Heart right ventricle (tissue), 16 donors: ENCODE measurements around the gene CSRP1. TPM values are rescaled to one million over a fixed set of nuclear protein-coding genes. Genes with fewer than 3 reads are reported as not detected.
A peak's percentile ranks its signal among the peaks of the same experiment; 100 is the strongest.

Experiments used
- ATAC-seq, 8 donors: fragments of 200-7000 bp; cut with Tn5 transposase; one replicate each; pipeline ENCODE4 v1.9.1; 2020; ENCODE audit warnings: mild to moderate bottlenecking in 8 of 8, moderate library complexity in 8 of 8, moderate number of reproducible peaks in 1 of 8
- DNase-seq, 2 donors: peaks; one replicate each; pipeline ENCODE4 v3.0.0-alpha.2; 2020
- H3K27ac ChIP-seq, 10 donors: fragments of 200-600 bp; sonication (generic) in 2 of 10; one replicate each; pipeline versions ENCODE4 v1.5.0 to v1.8.0; 2020 to 2022; ENCODE audit warnings: mild to moderate bottlenecking in 3 of 10
- H3K27me3 ChIP-seq, 7 donors: fragments of 200-600 bp; one replicate each; pipeline ENCODE4 v1.8.0; 2021 to 2022; ENCODE audit warnings: mild to moderate bottlenecking in 2 of 7
- H3K36me3 ChIP-seq, 9 donors: fragments of 200-600 bp; sonication (generic) in 1 of 9; one replicate each; pipeline versions ENCODE4 v1.5.0 to v1.8.0; 2020 to 2022; ENCODE audit warnings: mild to moderate bottlenecking in 2 of 9
- H3K4me1 ChIP-seq, 9 donors: fragments of 200-600 bp; sonication (generic) in 1 of 9; one replicate each; pipeline versions ENCODE4 v1.5.0 to v1.8.0; 2020 to 2022; ENCODE audit warnings: mild to moderate bottlenecking in 4 of 9
- H3K4me3 ChIP-seq, 10 donors: fragments of 200-600 bp; sonication (generic) in 2 of 10; one replicate each; pipeline versions ENCODE4 v1.5.0 to v1.8.0; 2020 to 2022; ENCODE audit warnings: mild to moderate bottlenecking in 7 of 10, moderate library complexity in 2 of 10
- H3K9me3 ChIP-seq, 11 donors: fragments of 200-600 bp in 10 of 11; sonication (generic) in 2 of 11; one replicate each; pipeline versions ENCODE4 v1.5.0 to v1.8.0; 2013 to 2022; ENCODE audit warnings: mild to moderate bottlenecking in 2 of 11, control low read depth in 1 of 11, moderate library complexity in 1 of 11
- WGBS, 2 donors: extraction: QIAGEN DNeasy Blood & Tissue Kit; methylation state at CpG; one replicate each; pipeline ENCODE4 v1.1.7; 2013; ENCODE audit warnings: inconsistent platforms in 1 of 2; 5-methylcytosine and 5-hydroxymethylcytosine counted together
- intact Hi-C, 10 donors: fragments of 100-400 bp; cut with DNase I; formaldehyde crosslinking; loops; one replicate each; pipeline versions ENCODE4 v1.11.1 to v1.14.2; 2022
- polyA plus RNA-seq, 2 donors: library from polyadenylated mRNA; stranded (reverse); fragments of 200-250 nt; gene quantifications; one replicate each; pipeline ENCODE4 v1.2.3, GENCODE V29; 2013
- total RNA-seq, 10 donors: library from RNA; stranded (reverse); fragmentation: NEBNext Ultra II Directional in 3 of 10; extraction: Animal tissue kit (Norgen Biotek cat#: 25700) in 3 of 10; gene quantifications; one replicate each; pipeline versions ENCODE4 v1.2.1 to v1.2.4, GENCODE V29; 2021 to 2023
- TF ChIP-seq, protein P1 (sequence below), 9 donors: fragments of 200-600 bp; sonication (generic) in 2 of 9; IDR thresholded peaks; one replicate each; pipeline versions ENCODE4 v1.5.0 to v1.8.0; 2021 to 2022; ENCODE audit warnings: antibody characterized with exemption in 9 of 9, mild to moderate bottlenecking in 5 of 9, moderate library complexity in 1 of 9
- donor health status: Arrhythmogenic right ventricular cardiomyopathy.
- donor health status: ischemic (EF 13 %, LVEDD 7.1; RV severe dilation, severe dysfunction).
- donor health status: healthy with polysubstance abuse.
- donor health status: DM: no; HTN: yes; CAD: no.
- donor health status: DM: no; HTN: no; CAD: no.
- donor health status: ischemic (EF 25% LVEDD 6.9; RV normal size, moderate dysfunction).
- donor health status: ischemic (EF 25% LVEDD 5.7; RV mildly dilated, moderate dysfunction).
- donor health status: healthy.
- donor health status: DM: yes; HTN: yes; CAD: no.
- donor health status: Ischemic cardiomyopathy.
- donor health status: ischemic (EF 35%, LVEDD 5.7; RV mildly dilated, moderate dysfunction).
- donor health status: nonischemic (EF 11% LVEDD 7.7; RV severe dilation, severe dysfunction).
- donor health status: DM: yes; HTN: yes; CAD: no.
- donor health status: PGD.
- donor health status: ischemic (EF 29% LVEDD 5.4; RV normal size, mild dysfunction).
- donor health status: nonischemic (EF 23%, LVEDD 6.1; RV moderate dilation, normal function).

The CSRP1 gene
- total and polyA plus RNA-seq, 12 donors, result 48.1 to 104 (median 67.7) TPM

GRCh38 chr1:201515062-201515750 lies 8.3 kb upstream of the CSRP1 start:
- WGBS, 2 donors, result 86 to 91% methylated on average over 9 of the region's 9 CpGs
- Histone ChIP-seq H3K4me1 (peaks cover 7 to 30% (median 24%) of the 10 kb centered on the region in 9 donors), H3K4me3 (no peak overlapping the region), H3K36me3 (peaks cover 0 to 2% (median 0%) of the 10 kb centered on the region in 9 donors), H3K9me3 (no peaks in the 10 kb centered on the region), H3K27me3 (no peaks in the 10 kb centered on the region), H3K27ac (no peak overlapping the region)
- ATAC-seq (no peak), DNase-seq (no peak)
- intact Hi-C loops, result loop anchor here in 1 of 10 donors (5.0 kb wide), 1 partner anchor 33 kb away; no protein-coding TSS in a partner anchor
- TF ChIP-seq, protein P1, sequence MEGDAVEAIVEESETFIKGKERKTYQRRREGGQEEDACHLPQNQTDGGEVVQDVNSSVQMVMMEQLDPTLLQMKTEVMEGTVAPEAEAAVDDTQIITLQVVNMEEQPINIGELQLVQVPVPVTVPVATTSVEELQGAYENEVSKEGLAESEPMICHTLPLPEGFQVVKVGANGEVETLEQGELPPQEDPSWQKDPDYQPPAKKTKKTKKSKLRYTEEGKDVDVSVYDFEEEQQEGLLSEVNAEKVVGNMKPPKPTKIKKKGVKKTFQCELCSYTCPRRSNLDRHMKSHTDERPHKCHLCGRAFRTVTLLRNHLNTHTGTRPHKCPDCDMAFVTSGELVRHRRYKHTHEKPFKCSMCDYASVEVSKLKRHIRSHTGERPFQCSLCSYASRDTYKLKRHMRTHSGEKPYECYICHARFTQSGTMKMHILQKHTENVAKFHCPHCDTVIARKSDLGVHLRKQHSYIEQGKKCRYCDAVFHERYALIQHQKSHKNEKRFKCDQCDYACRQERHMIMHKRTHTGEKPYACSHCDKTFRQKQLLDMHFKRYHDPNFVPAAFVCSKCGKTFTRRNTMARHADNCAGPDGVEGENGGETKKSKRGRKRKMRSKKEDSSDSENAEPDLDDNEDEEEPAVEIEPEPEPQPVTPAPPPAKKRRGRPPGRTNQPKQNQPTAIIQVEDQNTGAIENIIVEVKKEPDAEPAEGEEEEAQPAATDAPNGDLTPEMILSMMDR (IDR thresholded peaks at IDR 0.05), result no peak

GRCh38 chr1:201514466-201514865 lies 7.5 kb upstream of the CSRP1 start:
- Histone ChIP-seq H3K9me3 (no peaks in the 10 kb centered on the region), H3K27ac (no peak overlapping the region), H3K4me1 (peaks cover 7 to 30% (median 24%) of the 10 kb centered on the region in 9 donors), H3K4me3 (no peak overlapping the region), H3K27me3 (no peaks in the 10 kb centered on the region), H3K36me3 (no peaks in the 10 kb centered on the region)
- 93 to 95% methylated on average over 2 of the region's 2 CpGs for WGBS, 2 donors
- TF ChIP-seq, protein P1 (IDR thresholded peaks at IDR 0.05), result no peak
- no peak for ATAC-seq
- DNase-seq, result no peak
- intact Hi-C loops, result loop anchor here in 6 of 10 donors (5.0 kb wide), 2 partner anchors 62 to 67 kb away; no protein-coding TSS in a partner anchor

- TF ChIP-seq, protein P1 (IDR thresholded peaks at IDR 0.05), result no peak
- Histone ChIP-seq H3K4me1 (peaks cover 7 to 30% (median 24%) of the 10 kb centered on the region in 9 donors), H3K27ac (peak overlapping the region in 9 of 10 donors; percentile 13 to 88 (median 78)), H3K27me3 (no peaks in the 10 kb centered on the region), H3K4me3 (no peak overlapping the region), H3K36me3 (no peaks in the 10 kb centered on the region), H3K9me3 (no peaks in the 10 kb centered on the region)
- DNase-seq (no peak), ATAC-seq (no peak)
- intact Hi-C loops, result loop anchor here (1.0 to 5.0 kb wide), 8 partner anchors 31 to 67 kb away; no protein-coding TSS in a partner anchor
- WGBS, 2 donors, result 89% methylated on average over 6 of the region's 6 CpGs
Observed at GRCh38 chr1:201513498-201514243, 6.7 kb upstream of the CSRP1 start.

DNA sequence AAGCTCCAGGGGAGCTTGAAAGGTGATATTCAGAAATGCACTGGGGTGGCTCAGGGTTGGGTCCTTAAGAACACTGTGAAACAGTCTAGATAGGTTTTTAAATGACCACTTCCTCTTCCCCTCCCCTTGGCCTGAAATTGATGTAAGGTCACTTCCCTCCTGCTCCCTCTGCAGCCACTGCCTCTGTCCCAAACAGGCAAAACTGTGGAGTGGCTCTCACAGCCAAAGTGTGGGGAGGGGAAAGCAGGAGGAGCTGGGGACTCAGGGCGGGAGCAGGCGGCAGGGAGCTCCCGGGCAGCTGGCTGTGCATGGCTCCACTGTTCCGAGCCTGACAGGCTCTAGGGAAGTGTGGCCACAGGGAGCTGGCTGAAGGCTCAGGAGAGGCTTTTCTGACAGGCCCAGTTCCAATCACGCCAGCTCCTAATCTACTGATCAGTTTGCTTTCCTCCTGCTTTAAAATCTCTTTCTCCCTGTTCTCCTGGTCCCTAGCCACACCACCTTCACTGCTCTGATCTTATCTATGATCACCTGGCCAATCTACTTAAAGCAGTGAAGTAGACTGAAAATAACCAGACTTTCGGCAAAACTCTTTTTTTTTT lies 5.1 kb upstream of the CSRP1 start:
- TF ChIP-seq, protein P1 (IDR thresholded peaks at IDR 0.05), result peak in 1 of 9 donors; percentile 12
- peak; percentile 76 to 80 for DNase-seq
- Histone ChIP-seq H3K36me3 (no peaks in the 10 kb centered on the region), H3K9me3 (no peaks in the 10 kb centered on the region), H3K4me1 (peaks cover 7 to 41% (median 33%) of the 10 kb centered on the region in 9 donors), H3K27ac (peak overlapping the region; percentile 49 to 88 (median 77)), H3K27me3 (no peaks in the 10 kb centered on the region), H3K4me3 (peak overlapping the region in 2 of 10 donors; percentile 4 to 10)
- peak; percentile 67 to 88 (median 81) for ATAC-seq
- intact Hi-C loops, result loop anchor here (1.0 to 5.0 kb wide), 7 partner anchors 29 to 65 kb away; no protein-coding TSS in a partner anchor
- WGBS, 2 donors, result 31 to 48% methylated on average over 6 of the region's 6 CpGs
